Measurements from ENCODE around the gene FOXE3. TPM values are rescaled to one million over a fixed set of nuclear protein-coding genes. Genes with fewer than 3 reads are reported as not detected.

FOXE3 gene
- total and polyA plus RNA-seq, 2 of the 8 experiments (the other 6 are each of a cell fraction or from before 2014, with no cell fraction given): 0.18 TPM; not detected in 1

GRCh38 chr1:47434051-47434842, 18.2 kb downstream of the FOXE3 start (continued):
- TF ChIP-seq MAFK (IDR thresholded peaks at IDR 0.05; ENCODE audit: low read depth, low read length) (no peak), CBX8 (IDR thresholded peaks at IDR 0.05; ENCODE audit: borderline replicate concordance, low read depth, low read length) (peak; percentile 80), CHD7 (IDR thresholded peaks at IDR 0.05; ENCODE audit: insufficient replicate concordance, low read length) (no peak), TAF7 (optimal IDR thresholded peaks at IDR 0.05; ENCODE audit: borderline replicate concordance, low read depth, low read length) (no peak)

Data from H1 (cell line).